HG02623 (cell line): ENCODE results near the gene MYH6.
"Not testable (repeated sequence)": the region's sequence is repeated elsewhere in the genome, so short reads cannot be mapped to it uniquely, and the experiment has no call there.

ENCODE experiments used
- ATAC-seq: cut with Tn5 transposase; IDR thresholded peaks from one replicate; pipeline ENCODE4 v1.9.1; 2021; ENCODE audit warnings: moderate library complexity; ENCODE audit not compliant: unreplicated experiment

MYH6 gene

DNA sequence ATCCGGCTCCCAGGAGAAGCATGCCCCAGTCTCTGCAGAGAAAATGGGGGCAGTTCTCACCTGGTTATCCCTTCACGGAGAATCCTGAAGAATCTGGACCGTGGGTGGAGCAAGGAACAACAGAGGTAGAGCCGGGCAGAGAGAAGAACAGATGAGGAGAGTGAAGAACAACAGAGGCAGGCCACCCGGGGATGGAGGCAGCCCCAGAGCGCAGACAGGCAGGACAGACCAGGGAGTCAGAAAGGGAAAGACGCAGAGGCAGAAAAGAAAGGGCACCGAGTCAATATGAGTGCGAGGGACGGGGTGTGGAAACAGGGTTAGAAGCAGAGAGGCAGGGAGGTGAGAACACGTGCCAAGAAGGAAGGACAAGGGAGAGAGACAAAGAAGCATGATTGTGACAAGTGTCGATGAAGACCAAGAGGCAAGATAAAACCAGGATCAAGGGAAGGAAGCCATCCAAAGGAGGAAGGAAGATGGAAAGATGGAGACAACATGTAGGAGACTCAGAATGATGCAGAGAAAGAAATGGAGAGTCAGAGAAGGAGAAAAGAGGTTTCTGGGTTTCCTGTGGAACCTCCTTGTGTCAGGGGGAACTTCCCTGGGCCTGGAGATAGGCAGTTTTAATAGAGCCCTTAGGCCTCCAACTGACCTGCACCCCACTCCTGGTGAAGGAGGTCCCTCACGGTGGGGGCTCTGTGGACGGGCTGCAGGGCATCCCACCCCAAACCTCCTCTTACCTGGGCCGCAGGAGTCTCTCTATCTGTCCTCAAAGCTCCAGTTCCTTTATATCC lies at the start of gene MYH6:
TSS of gene MYH6 (minus strand) at position 758 of the 791 bp plus-strand sequence. CDS start 1,050 bp downstream, outside the sequence.
- ATAC-seq, result no peak

GRCh38 chr14:23456883-23457586 lies 49.0 kb upstream of the MYH6 start:
- ATAC-seq, result not testable (repeated sequence)

GRCh38 chr14:23454445-23454856 lies 46.4 kb upstream of the MYH6 start:
- ATAC-seq, result no peak

DNA sequence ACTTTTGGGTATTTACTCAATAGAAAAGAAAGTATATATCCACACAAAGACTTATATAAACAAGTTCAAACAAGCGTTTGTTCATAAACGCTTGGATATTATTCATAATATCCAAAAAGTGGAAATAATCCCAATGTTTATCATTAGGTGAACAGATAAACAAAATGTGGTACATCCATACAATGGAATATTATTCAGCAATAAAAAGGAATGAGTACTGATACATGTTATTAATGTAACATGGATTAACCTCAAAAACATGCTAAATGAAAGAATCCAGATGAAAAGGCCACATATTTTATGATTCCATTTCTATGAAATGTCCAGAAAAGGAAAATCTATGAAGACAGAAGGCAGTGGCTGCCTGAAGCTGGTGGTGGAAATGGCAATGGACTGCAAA lies 44.2 kb upstream of the MYH6 start:
- no peak for ATAC-seq

GRCh38 chr14:23450379-23450778 lies 42.3 kb upstream of the MYH6 start:
- ATAC-seq, result no peak

GRCh38 chr14:23449314-23449713 lies 41.2 kb upstream of the MYH6 start:
- no peak for ATAC-seq

GRCh38 chr14:23447361-23448350 lies 39.6 kb upstream of the MYH6 start:
- ATAC-seq, result no peak

- no peak for ATAC-seq
Observed at GRCh38 chr14:23446291-23446851, 38.3 kb upstream of the MYH6 start.

GRCh38 chr14:23445773-23446172 lies 37.7 kb upstream of the MYH6 start:
- ATAC-seq, result no peak

DNA sequence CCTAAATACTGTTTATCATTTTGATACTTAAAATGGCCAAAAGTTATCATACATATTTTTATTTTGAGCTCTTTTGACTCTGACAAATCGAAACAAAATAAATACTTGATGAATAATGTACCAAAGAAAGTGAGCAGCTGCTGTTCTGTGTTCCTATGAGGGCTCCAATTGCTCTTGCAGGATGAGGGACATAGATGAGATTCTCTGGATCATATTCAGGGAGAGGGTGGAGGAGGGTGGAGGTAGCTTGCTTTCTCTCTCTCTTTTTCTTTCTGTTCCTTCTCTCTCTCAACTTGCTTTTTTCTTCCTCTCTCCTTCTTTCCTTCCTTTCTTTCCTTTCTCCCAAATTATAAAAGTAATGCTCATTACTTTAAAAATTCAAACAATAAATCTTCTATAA lies 36.2 kb upstream of the MYH6 start:
- ATAC-seq, result no peak

- no peak for ATAC-seq
Observed at GRCh38 chr14:23443881-23444280, 35.8 kb upstream of the MYH6 start.

GRCh38 chr14:23443411-23443812 lies 35.3 kb upstream of the MYH6 start:
- ATAC-seq, result no peak

DNA sequence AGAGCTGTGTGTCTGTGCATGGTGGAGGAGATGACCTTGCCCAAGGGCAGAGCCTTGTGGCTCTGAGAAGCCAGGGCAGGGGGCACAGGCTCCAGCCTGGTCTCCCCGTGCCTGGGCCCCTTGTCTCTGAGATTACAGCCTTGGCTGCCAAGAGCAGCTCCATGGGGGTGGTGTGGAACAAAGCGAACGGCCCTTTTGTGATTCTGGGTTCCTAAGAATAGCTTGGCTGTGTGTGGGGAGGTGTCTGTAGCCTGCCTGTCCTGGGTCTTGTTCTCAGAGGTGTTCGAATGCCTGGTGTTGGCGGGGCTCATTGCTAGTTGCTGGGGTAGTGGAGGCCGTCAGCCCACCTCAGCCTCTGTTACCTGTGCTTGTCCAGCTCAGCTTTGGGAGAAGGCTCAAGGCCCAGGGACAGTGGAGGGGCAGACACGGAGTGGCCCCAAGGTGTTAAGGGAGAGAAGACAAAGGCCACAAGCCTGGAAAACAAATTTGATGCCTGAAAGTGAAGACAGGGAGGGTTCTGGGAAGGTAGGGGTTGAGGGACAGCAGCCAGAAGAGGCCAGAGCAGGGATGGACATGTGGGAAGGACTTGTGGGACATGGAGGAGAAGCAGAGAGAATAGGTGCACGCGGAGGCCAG lies 34.8 kb upstream of the MYH6 start:
- no peak for ATAC-seq

DNA sequence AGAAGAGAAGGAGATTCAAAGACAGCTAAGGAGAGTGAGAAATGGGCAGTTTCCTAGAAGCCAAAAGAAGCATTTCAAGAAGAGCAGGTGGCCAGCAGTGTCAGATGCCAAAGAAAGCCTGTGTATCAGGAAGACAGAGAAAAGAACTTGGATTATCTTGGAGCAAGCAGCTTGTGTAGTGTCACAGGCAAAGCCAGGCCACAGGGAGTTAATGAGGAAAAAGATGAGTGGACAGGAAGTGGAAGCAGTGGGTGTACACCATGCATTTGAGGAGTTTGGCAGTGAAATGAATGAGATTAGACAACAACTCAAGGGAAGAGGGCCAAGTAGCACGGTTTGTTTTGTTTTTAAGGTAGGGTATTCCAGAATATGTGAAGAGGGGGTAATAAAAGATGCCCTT lies 33.0 kb upstream of the MYH6 start:
- ATAC-seq, result no peak

GRCh38 chr14:23439107-23439835 lies 31.2 kb upstream of the MYH6 start:
- ATAC-seq, result no peak

DNA sequence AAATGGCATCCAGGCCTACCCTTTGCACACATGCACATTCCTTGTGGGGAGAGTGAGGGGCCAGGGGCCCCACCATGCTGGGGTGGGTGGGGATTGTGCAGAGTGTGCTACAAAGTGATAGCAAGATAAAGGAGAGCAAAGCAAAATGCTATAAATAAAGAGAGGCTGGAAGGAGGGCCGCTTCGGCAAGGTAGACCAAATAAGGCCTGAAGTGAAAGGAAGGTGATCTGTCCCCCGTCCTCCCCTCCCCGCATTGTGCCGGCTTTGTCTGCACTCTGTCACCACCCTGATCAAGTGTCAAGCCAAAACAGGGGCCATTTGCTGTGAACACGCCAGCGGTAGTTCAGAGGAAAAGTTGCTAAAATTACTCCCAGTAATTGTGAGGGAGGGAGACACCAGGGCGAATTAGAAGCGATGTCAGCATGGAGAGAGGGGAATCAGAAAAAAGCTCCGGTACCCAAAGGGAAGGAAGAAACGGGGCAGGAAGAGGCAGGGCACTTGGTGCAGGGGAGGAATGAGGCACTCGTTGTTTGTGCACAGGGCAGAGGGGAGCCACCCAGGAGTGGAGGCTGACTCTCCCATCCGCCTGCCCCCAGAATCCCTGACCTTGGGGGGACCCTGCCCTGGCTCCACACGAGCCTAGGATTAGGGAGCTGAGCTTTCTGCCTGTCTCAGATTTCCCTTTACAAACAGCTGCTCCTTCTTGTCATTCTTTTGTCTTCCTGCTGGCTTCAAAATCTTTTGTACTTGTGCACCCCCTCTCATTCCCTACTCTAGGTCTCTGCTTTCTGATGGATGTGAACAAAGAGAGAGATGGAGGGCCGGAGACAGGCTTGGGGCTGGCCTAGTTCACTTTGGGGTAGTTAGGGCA lies 30.3 kb upstream of the MYH6 start:
- no peak for ATAC-seq

DNA sequence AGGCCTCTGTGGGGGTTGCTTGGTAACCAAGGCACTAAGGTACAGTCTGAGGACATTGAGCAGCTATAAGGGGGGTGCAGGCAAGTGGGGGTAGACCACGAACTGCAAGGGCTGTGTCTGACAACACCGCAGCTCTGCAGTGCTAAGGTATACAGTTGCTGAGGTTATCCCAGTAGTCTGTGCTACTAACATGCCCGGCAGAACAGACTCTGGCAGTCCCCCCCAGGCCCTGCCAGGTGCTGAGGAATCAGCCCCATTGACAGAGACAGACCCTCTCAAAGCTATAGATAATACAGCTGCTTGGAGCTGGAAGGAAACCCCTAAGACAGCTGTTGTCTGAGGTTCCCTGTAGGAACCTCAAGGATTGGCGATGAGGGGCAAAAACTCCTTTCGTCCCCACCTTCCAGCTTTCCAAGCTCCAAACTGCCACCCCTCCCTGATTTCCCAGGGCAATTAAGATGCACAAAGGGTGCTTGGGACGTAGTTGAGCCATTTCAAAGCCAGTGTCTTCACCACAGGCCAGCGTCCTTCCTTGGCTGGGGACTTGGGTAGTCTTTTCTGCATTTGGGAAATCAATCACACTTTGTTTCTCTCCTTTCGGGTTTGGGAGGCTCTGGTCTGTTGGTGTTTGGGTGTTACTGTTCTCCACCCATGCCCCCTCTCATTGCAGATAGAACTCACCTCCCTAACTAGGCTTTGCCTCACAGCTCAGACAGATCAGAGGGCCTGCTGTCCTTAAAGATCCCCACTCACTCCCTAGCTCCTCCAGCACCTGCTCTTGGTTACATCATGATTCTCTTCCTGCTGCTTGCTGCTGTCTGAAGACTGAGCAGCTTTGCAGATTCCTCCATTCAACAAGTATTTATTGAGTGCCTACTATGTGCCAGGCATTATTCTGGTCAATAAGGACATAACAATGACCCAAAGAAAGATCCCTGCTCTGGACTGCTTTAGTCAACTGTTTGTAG lies 29.3 kb upstream of the MYH6 start:
- no peak for ATAC-seq
